NCI-H748 (cell line): ENCODE data around the gene AFF3.

Experiments used
- DNase-seq: peaks from one replicate; lab custom pipeline; 2025; ENCODE audit not compliant: unreplicated experiment; lab: John Stamatoyannopoulos, UW

AFF3 gene

GRCh38 chr2:100151310-100151709 lies 8.9 kb upstream of the AFF3 start:
- DNase-seq = no peak

GRCh38 chr2:100148883-100149282 lies 6.5 kb upstream of the AFF3 start:
- DNase-seq = no peak

DNA sequence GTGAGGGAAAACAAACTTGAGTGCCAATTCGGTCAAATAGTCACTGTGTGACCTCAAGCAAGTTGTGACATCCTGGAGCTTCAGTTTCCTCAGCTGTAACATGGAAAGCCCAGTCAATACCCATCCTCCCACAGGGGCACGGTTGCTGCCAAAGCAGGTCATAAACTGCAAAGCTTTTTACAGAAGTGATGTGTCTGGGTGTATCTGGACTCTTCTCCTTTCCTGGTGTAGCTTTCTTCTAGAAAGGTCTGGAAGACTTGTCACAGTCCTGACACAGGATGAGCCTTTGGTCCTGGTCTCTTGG lies 4.2 kb upstream of the AFF3 start:
- no peak for DNase-seq

DNA sequence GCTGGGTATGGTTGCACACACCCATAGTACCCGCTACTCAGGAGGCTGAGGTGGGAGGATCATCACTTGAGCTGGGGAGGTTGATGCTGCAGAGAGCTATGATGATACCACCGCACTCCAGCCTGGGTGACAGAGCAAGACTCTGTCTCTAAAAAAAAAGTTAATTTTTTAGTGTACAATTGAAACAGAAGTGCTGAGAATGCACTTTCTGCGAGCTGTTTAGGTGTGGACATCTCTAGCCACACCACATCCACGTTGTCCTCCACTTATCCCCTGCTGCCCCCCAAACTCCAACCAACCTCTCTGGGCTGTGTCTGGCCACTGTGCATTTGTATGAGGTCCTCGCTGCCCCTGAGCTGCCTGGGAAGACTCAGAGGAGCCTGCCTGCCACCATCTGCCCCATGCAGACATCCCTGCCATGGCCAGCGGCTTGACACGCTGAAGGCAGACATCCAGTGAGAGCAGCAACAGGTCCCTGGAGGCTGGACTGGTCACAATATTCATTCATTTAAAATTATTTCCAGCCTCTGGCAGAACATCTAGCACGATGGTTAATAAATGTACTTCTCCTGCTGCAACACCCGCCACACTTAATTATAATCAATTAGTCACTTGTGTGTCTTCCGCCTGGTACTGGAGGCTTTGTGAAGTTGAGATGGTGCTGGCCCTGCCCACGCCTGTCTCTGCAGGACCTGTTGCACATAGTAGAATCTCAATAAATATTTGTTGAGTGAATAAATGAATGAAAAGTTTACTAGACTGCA lies 3.7 kb upstream of the AFF3 start:
- peak; percentile 1 for DNase-seq

- no peak for DNase-seq
Observed at GRCh38 chr2:100143286-100143685, 896 bp upstream of the AFF3 start.

DNA sequence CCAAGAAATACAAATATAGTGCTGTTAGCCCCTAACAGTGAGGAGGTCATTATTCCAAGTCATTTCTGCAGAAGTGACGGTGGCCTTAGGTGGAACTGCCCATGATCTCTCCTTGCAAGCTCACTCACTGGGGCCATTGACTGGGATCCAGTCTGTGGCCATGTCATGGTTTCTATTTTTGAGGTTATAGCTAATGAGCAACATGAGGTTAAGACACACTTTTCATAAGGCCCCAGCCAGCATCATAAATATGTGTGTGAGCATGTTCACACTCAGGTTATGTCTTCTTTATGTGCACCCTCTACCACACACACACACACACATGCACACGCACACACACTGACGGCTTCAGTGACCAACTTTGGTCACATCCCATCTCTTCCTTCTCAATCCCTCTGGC lies 484 bp downstream of the AFF3 start:
- DNase-seq = no peak

DNA sequence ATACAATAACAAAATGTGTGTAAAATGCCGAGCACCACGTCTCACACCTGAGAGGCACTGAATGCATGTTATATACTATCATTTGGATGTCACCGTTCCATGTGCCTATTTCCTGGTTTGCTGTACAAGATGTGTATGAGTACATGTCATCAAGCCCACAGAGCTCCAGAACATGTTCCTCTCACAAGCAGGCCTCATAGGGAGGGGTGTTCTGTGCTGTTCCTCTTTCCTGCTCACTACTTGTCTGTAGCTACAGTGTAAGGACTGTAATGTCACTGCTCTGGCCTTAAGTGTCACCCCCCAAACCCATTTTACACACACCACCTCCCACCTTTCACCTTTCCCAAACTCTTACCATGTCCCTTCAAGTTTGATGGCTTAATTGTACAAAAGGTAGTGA lies 1.8 kb downstream of the AFF3 start:
- no peak for DNase-seq

- peak; percentile 32 for DNase-seq
Observed at GRCh38 chr2:100137866-100138570, 4.4 kb downstream of the AFF3 start.

DNA sequence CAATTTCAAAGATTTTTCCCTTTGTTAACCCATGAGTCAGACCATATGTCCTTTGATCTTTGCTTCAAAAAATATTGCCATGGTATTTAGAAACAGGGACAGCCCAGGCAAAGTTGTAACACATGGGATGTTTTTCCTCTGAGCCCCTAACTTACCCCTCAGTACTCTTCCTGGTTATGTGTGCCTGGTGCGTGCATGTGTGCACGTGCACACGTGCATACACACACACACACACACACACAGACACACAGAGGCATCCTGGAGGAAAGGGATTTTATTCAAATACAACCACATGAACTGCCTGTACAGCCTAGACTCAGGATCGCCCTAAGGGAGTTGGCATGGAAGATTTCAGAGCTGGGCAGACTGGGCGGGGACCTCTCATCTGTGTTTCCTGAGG lies 5.1 kb downstream of the AFF3 start:
- no peak for DNase-seq

DNA sequence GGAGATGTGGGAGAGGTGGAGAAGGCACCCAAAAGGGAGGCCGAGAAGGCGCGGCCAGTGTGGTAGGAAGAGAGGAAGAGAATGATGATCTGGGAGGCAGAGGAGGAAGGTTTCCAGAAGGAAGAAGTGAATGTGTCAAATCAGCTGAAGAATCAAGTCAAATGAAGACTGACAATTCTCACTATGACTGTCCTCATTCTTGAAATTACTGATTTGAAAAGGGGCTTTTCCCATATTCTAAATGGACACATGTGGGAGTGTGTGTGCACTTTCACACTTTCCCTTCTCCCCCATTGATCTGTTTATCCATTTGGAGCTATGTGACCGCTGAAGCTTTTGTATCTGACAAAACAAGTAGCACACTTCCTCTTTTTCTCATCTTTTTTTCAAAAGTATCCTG lies 6.1 kb downstream of the AFF3 start:
- no peak for DNase-seq

DNA sequence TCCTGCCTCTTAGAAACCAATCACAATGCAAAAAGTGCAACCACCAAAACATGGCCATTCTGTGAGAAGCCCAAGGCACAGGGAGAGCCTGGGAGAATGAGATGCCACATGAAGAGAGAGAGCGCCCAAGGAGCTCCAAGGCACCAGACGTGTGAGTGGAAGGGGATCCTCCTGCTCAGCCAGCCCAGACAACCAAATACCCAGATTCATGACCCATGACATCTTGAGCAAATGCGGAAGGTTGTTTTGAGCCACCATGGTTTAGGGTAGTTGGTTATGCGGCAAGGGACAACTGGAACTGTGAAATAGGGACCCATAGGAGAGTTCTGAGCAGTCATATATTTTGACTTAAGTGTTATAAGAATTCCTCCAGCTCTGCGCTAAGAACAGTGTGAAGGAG lies 7.0 kb downstream of the AFF3 start:
- DNase-seq = no peak

DNA sequence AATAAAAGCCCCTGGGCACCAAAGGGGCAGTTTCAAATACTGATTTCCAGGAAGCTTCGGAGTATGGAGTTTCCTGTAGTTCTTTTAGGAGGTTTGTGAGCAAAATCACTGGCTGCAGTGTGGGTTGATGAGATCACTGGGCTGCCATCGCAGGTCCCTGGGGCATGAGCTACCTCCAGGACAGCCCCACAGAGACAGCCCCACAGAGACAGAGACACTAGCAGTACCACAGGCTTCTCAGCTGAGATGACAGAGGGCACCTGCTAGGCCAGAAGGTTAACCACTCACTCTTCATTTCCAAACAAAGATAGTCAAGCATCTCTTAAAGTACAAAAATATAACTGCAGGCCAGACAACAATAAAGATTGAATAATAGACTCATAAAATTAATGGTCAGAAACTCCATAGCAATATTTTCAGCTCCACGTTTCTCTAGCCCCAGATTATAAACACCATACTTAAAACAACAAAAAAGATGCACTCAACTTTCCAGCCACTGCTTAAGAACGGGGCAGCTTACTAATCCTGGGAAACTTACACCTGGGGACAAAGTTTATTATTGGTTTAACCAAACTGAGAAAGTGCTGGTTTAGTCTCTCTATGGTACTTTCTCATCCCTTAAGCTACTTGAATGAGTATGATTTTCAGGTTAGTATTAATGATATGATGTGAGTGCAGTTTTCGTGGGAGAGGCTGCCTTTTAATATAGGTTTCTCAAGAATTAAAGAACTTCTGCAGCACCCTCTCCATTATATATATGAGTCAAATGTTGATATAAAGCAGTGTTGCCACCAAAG lies 11.6 kb downstream of the AFF3 start:
- no peak for DNase-seq

GRCh38 chr2:100126897-100127401 lies 15.4 kb downstream of the AFF3 start:
- no peak for DNase-seq

DNA sequence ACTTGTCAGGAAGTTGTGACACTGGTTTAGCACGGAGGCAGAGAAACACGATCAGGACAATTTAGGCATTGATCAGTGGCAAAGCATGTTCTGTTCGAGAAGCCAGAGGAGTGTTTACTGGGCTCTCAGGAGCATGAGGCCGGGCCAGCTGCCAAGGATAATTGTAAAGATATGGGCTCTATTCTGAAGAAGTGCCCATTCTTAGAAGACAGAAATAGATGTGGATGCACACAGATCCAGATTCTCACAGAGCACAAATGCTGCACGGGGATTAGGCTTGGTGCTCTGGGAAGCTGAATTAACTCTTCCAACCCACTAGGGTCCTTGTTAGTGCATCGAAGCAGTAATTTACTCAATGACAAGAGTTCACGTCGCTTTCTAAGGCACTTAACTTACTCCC lies 16.2 kb downstream of the AFF3 start:
- DNase-seq = no peak

GRCh38 chr2:100125626-100126025 lies 16.8 kb downstream of the AFF3 start:
- no peak for DNase-seq

DNA sequence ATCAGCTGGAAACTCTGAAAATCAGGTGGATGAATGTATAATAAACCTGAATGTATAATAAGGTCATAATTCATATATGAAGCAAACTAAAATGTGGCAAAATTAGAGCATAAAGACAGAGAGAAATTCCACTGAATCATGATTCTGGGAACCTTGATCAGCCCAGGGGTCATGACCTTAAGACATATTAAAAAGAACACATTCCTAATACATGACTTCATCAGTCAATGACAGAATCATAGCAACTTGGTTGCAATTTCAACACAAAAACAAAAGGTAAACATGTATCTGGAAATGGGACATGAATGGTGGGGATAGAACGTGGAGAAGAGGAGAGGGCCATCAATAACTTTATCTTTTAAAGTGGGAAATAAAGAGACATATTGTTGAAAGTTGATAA lies 17.6 kb downstream of the AFF3 start:
- DNase-seq = no peak

DNA sequence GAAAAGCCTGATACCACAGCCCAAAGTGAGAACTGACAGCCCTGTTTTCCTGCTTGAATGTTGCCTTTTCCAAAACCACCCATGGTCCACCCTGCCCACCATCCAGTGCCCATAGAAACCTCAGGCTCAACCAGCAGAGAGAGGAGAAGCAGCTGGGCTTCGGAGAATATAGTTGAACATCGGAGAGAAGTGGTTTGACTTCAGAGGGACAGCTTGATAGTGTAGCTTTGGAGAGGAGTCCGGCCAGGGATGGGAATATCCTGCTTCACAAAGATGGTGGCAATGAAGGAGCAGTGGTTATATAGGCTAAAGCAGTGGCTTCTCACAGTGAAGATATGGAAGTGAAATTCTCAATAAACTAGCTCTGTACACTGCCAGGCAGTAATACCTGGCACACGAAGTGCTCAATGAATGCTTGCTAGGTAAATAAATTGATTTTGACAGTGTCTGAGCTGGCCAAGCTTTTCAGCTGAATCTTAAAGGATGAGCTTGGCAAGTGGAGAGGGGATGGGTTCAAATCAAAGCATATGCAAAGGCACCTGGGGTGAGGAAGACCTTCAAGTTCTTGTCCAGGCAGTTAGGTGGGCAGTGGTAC lies 21.2 kb downstream of the AFF3 start:
- DNase-seq = no peak

DNA sequence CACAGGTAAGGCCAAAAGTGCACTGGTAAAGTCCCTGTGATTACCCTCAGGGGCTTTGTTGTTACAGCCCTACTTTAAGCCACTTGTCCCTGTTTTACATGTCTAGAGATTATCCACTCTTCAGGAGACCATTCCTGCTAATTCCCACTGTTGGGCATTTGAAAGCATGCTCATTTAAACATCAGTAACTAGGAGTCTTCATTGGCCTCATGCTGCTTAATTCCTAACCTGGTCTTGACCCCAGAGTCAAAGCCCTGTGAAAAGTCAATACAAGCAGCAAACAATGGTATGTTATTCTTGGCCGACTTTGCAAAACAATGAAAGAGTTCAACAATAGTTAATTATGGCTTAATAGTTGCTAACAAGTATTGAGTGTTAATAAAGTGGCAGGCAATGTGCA lies 23.2 kb downstream of the AFF3 start:
- peak; percentile 74 for DNase-seq

DNA sequence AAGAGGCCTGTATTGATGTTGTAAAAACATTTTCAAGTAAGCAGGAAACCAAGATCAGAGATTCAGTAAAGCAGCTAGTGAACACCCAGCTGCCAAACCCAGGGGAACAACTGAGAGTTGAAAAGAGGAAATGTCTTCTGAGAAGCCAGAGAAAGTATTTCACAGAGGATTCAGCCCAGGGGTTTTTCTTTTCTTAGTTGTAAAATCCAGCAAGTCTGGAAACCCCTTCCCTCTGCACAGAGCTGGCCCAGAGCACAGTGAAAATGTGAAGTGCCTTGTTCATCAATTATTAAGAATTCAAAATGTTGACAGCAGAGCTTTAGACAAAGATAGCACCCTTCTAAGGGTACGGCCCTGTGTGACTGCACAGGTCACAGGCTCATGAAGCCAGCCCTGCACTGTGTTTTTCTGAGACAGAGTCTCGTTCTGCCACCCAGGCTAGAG lies 28.4 kb downstream of the AFF3 start:
- no peak for DNase-seq

DNA sequence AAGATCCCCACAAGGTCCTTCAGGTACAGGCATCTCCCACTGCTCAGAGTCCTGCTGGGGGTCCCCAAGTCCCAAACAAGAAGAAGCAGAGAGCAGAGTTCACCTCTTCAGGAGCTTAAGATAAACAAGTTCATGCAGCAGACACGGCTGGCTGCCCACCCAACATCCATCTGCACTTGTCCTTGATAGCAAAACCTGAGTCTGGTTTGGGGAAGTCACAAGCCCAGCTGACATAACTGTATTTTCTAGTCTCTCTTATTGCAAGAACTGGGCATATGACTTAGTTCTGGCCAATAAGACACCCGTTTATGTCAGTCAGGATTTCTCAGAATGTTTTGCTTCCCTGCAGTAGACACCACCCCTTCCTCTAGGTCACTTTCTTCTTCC lies 31.8 kb downstream of the AFF3 start:
- DNase-seq = no peak

DNA sequence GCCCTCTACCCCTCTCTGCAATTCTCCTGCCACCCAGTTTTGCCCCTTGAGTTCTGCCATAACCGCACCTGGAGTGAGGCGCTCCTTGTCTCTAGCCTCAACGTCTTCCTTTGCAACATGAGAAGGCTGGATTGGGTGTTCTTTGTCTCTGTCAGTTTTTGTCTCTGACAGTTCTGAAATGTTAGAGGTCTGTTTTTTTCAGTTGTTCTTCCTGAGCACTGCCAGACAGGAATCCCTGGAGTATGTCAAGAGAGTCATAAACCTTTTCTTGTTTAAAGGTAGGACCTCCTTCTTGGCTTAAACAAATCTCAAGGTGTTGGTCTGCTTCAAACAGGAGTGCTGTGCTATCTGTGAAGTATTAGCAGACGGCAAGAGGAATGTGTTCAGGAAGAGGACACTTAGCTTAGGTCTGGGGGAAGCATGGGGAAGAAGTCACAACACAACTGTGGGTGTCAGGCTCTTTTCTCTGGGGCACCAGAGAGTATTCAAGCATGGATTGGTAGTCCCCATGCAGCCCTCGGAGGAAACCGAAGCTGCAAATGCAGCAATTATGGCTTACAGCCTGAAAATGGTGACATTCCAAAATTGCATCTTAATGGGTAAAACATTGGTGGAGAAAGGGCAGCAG lies 32.3 kb downstream of the AFF3 start:
- no peak for DNase-seq
